Stimulated activated CD8-positive, alpha-beta memory T cell treated with anti-CD3 and anti-CD28 coated beads, Interleukin-7, amount 100 ng/mL, for 24 hours (primary cell): ENCODE data around the gene SMARCE1.
"Not testable (repeated sequence)": the region's sequence is repeated elsewhere in the genome, so short reads cannot be mapped to it uniquely, and the experiment has no call there.

ENCODE experiments used
- DNase-seq: peaks from one replicate; pipeline ENCODE4 v3.0.0-alpha.2; 2020; ENCODE audit warnings: low read depth

Gene SMARCE1

GRCh38 chr17:40611840-40612474 lies 35.7 kb downstream of the SMARCE1 start:
- DNase-seq: no peak

- DNase-seq: no peak
Observed at GRCh38 chr17:40610359-40610758, 37.3 kb downstream of the SMARCE1 start.

GRCh38 chr17:40608061-40608581 lies 39.5 kb downstream of the SMARCE1 start:
- no peak for DNase-seq

- no peak for DNase-seq
Observed at GRCh38 chr17:40607641-40608040, 40.0 kb downstream of the SMARCE1 start.

GRCh38 chr17:40606548-40607353 lies 40.9 kb downstream of the SMARCE1 start:
- DNase-seq: no peak

GRCh38 chr17:40605306-40605705 lies 42.3 kb downstream of the SMARCE1 start:
- no peak for DNase-seq

- DNase-seq: no peak
Observed at GRCh38 chr17:40604327-40605080, 43.1 kb downstream of the SMARCE1 start.

- DNase-seq: peak; percentile 48
Observed at GRCh38 chr17:40602445-40603443, 44.9 kb downstream of the SMARCE1 start.

GRCh38 chr17:40600486-40601046 lies 47.1 kb downstream of the SMARCE1 start:
- no peak for DNase-seq

- no peak for DNase-seq
Observed at GRCh38 chr17:40599468-40599763, 48.2 kb downstream of the SMARCE1 start.

- DNase-seq: peak; percentile 67
Observed at GRCh38 chr17:40598619-40599467, 48.8 kb downstream of the SMARCE1 start.

- no peak for DNase-seq
Observed at GRCh38 chr17:40598301-40598618, 49.4 kb downstream of the SMARCE1 start.

- no peak for DNase-seq
Observed at GRCh38 chr17:40597556-40598300, 49.9 kb downstream of the SMARCE1 start.

GRCh38 chr17:40597156-40597555 lies 50.5 kb downstream of the SMARCE1 start:
- no peak for DNase-seq

- DNase-seq: no peak
Observed at GRCh38 chr17:40596261-40596919, 51.2 kb downstream of the SMARCE1 start.

GRCh38 chr17:40590742-40591141 lies 56.9 kb downstream of the SMARCE1 start:
- DNase-seq: no peak

GRCh38 chr17:40588552-40588951 lies 59.1 kb downstream of the SMARCE1 start:
- DNase-seq: no peak

- not testable (repeated sequence) for DNase-seq
Observed at GRCh38 chr17:40586264-40586663, 61.4 kb downstream of the SMARCE1 start.

GRCh38 chr17:40584950-40585349 lies 62.7 kb downstream of the SMARCE1 start:
- DNase-seq: not testable (repeated sequence)
